Spleen (tissue), 11 donors: Measurements from ENCODE around the gene MYL4. TPM values are rescaled to one million over a fixed set of nuclear protein-coding genes. Genes with fewer than 3 reads are reported as not detected.
"Not testable (repeated sequence)": the region's sequence is repeated elsewhere in the genome, so short reads cannot be mapped to it uniquely, and the experiment has no call there.

Experiments used
- DNase-seq: peaks from one replicate; pipeline ENCODE4 v3.0.0-alpha.2; 2020
- H3K27ac ChIP-seq, 8 donors: fragments of 200-600 bp; sonication (generic) in 7 of 8; 1 replicate in 4 of 8; 2 replicates in 4 of 8; pipeline versions ENCODE4 v1.5.0 to v1.8.0; 2016 to 2021; ENCODE audit warnings: inconsistent platforms in 4 of 8, mild to moderate bottlenecking in 4 of 8, moderate library complexity in 1 of 8
- H3K27me3 ChIP-seq, 7 donors: fragments of 200-600 bp; sonication (generic) in 6 of 7; replicated peaks in 1 of 7; 1 replicate in 4 of 7; 2 replicates in 3 of 7; pipeline versions ENCODE4 v1.5.0 to v1.8.0; 2016 to 2021; ENCODE audit warnings: inconsistent platforms in 3 of 7, mild to moderate bottlenecking in 1 of 7
- H3K36me3 ChIP-seq, 6 donors: fragments of 200-600 bp; sonication (generic) in 5 of 6; 1 replicate in 4 of 6; 2 replicates in 2 of 6; pipeline versions ENCODE4 v1.5.0 to v1.8.0; 2016 to 2021; ENCODE audit warnings: inconsistent platforms in 2 of 6
- H3K4me1 ChIP-seq, 6 donors: fragments of 200-600 bp; sonication (generic) in 5 of 6; 1 replicate in 3 of 6; 2 replicates in 3 of 6; pipeline versions ENCODE4 v1.5.0 to v1.8.0; 2016 to 2021; ENCODE audit warnings: inconsistent platforms in 3 of 6
- H3K4me3 ChIP-seq, 8 donors: fragments of 200-600 bp; sonication (generic) in 7 of 8; 1 replicate in 4 of 8; 2 replicates in 4 of 8; pipeline versions ENCODE4 v1.5.0 to v1.8.0; 2016 to 2021; ENCODE audit warnings: inconsistent platforms in 4 of 8, mild to moderate bottlenecking in 4 of 8, moderate library complexity in 2 of 8
- H3K9me3 ChIP-seq, 8 donors: fragments of 200-600 bp; sonication (generic) in 7 of 8; 1 replicate in 4 of 8; 2 replicates in 4 of 8; pipeline versions ENCODE4 v1.5.0 to v1.8.0; 2016 to 2021; ENCODE audit warnings: inconsistent platforms in 4 of 8
- POLR2A ChIP-seq, 3 donors: fragments of 450-650 bp; IDR thresholded peaks; one replicate each; pipeline ENCODE4 v1.5.1; 2017; ENCODE audit warnings: antibody characterized with exemption in 3 of 3, mild to moderate bottlenecking in 1 of 3
- POLR2AphosphoS5 ChIP-seq, 3 donors: sonication (generic); formaldehyde crosslinking; IDR thresholded peaks; one replicate each; pipeline ENCODE4 v1.5.1; 2017; ENCODE audit warnings: antibody characterized with exemption in 3 of 3
- WGBS, 5 donors: extraction: QIAGEN DNeasy Blood & Tissue Kit in 3 of 5; methylation state at CpG; one replicate each; pipeline versions ENCODE4 v1.1.5 to v1.1.7; 2013 to 2018; 5-methylcytosine and 5-hydroxymethylcytosine counted together
- intact Hi-C: fragments of 100-400 bp; cut with DNase I; formaldehyde crosslinking; loops from one replicate; pipeline ENCODE4 v1.15.0; 2023; ENCODE audit warnings: low total_unique reads
- polyA plus RNA-seq, 3 donors: library from polyadenylated mRNA; stranded (reverse); fragments of 200-250 nt; gene quantifications; one replicate each; pipeline ENCODE4 v1.2.1, GENCODE V29; 2013
- total RNA-seq, 7 donors: library from RNA; depleted of rRNA in 3 of 7; stranded (reverse); fragments of >200 nt in 3 of 7; fragmentation: NEBNext Ultra II Directional in 4 of 7; extraction: Animal tissue kit (Norgen Biotek cat#: 25700) in 4 of 7; gene quantifications; one replicate each; pipeline versions ENCODE4 v1.1.0 to v1.2.1, GENCODE V29; 2016 to 2021
- TF ChIP-seq, protein P1 (sequence below), 11 experiments: fragments of 200-600 bp in 7 of 11; fragments of 450-650 bp in 4 of 11; sonication (generic) in 4 of 11; IDR thresholded peaks in 8 of 11; conservative IDR thresholded peaks in 3 of 11; 1 replicate in 7 of 11; 2 replicates in 4 of 11; pipeline versions ENCODE4 v1.4.0 to v1.8.0; 2016 to 2021; ENCODE audit warnings: antibody characterized with exemption in 11 of 11, inconsistent platforms in 4 of 11, mild to moderate bottlenecking in 1 of 11
- donor health status: healthy with polysubstance abuse.
- donor health status: DM: no; HTN: no; CAD: no; lungs with moderate emphysema.
- donor health status: DM: no; HTN: no; CAD: no.
- donor health status: Bipolar disorder and iron deficiency.
- donor health status: healthy.
- donor health status: DM: no; HTN: no; CAD: no.
- donor health status: DM: yes; HTN: yes; CAD: no.

MYL4 gene
- total and polyA plus RNA-seq, 10 donors: 0.39 to 8.3 (median 2.6) TPM

DNA sequence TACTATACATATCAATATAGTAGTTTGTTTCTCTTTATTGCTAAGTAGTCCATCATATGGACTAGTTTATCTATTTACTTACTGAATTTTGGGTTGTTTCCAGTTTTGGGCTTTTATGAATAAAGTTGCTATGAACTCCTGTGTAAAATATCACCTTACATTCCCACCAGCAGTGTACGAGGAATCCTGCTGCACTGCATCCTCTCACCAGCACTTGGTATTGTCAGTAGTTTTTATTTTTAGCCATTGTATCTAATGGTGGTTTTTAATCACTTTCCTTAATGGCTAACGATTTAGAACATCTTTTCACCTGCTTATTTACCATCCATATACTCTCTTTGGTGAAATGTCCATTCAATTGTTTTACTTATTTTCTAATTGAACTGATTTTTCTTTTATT is 44.0 kb upstream of the MYL4 start:
- intact Hi-C loops: no loop called here
- H3K4me1 ChIP-seq: peaks cover 7 to 36% (median 19%) of the 10 kb centered on the region in 6 donors
- no peak overlapping the region for H3K27ac ChIP-seq
- TF ChIP-seq, protein P1, sequence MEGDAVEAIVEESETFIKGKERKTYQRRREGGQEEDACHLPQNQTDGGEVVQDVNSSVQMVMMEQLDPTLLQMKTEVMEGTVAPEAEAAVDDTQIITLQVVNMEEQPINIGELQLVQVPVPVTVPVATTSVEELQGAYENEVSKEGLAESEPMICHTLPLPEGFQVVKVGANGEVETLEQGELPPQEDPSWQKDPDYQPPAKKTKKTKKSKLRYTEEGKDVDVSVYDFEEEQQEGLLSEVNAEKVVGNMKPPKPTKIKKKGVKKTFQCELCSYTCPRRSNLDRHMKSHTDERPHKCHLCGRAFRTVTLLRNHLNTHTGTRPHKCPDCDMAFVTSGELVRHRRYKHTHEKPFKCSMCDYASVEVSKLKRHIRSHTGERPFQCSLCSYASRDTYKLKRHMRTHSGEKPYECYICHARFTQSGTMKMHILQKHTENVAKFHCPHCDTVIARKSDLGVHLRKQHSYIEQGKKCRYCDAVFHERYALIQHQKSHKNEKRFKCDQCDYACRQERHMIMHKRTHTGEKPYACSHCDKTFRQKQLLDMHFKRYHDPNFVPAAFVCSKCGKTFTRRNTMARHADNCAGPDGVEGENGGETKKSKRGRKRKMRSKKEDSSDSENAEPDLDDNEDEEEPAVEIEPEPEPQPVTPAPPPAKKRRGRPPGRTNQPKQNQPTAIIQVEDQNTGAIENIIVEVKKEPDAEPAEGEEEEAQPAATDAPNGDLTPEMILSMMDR (IDR thresholded peaks at IDR 0.05 in 8 of 11, conservative IDR thresholded peaks at IDR 0.05 in 3 of 11): no peak
- TF ChIP-seq POLR2AphosphoS5 (IDR thresholded peaks at IDR 0.05) (no peak), POLR2A (IDR thresholded peaks at IDR 0.05) (no peak)
- H3K36me3 ChIP-seq: peaks cover 0 to 80% (median 30%) of the 10 kb centered on the region in 6 donors
- no peak overlapping the region for H3K4me3 ChIP-seq
- 75 to 85% (median 79%) methylated on average over 2 of the region's 2 CpGs for WGBS, 5 donors
- no peaks in the 10 kb centered on the region for H3K27me3 ChIP-seq
- no peak for DNase-seq
- no peaks in the 10 kb centered on the region for H3K9me3 ChIP-seq

DNA sequence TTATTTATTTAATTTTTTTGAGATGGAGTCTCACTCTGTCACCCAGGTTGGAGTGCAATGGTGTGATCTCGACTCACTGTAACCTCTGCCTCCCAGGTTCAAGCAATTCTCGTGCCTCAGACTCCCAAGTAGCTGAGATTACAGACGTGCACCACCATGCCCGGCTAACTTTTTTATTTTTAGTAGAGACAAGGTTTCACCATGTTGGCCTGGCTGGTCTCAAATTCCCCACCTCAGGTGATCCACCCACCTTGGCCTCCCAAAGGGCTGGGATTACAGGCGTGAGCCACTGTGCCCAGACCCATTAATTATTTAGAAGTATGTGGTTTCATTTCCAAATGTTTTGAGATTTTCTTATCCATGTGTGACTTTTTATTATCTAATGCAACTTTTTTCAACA is 42.3 kb upstream of the MYL4 start:
- H3K9me3 ChIP-seq, H3K27me3 ChIP-seq, intact Hi-C loops, H3K27ac ChIP-seq, DNase-seq, H3K4me3 ChIP-seq: not testable (repeated sequence)
- H3K36me3 ChIP-seq: peaks cover 0 to 83% (median 26%) of the 10 kb centered on the region in 6 donors
- H3K4me1 ChIP-seq: peaks cover 7 to 40% (median 17%) of the 10 kb centered on the region in 6 donors
- WGBS, 5 donors: 93 to 97% (median 95%) methylated on average over 5 of the region's 5 CpGs

DNA sequence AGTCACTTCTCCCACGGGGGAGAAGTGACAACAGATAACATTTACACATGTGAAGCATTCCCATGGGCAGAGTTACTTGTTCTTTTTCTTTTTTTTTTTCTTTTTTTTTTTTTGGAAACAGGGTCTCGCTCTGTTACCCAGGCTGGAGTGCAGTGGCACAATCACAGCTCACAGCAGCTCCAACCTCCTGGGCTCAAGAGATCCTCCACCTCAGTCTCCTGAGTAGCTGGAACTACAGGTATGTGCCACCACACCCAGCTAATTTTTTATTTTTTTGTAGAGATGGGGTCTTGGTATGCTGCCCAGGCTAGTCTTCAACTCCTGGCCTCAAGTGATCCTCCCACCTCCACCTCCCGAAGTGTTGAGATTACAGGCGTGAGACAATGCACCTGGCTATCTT is 40.3 kb upstream of the MYL4 start:
- peaks cover 0 to 87% (median 30%) of the 10 kb centered on the region in 6 donors for H3K36me3 ChIP-seq
- intact Hi-C loops, H3K27ac ChIP-seq, H3K27me3 ChIP-seq, DNase-seq, H3K4me3 ChIP-seq, H3K9me3 ChIP-seq: not testable (repeated sequence)
- 89 to 99% (median 97%) methylated on average over 4 of the region's 4 CpGs for WGBS, 5 donors
- peaks cover 0 to 39% (median 12%) of the 10 kb centered on the region in 6 donors for H3K4me1 ChIP-seq

DNA sequence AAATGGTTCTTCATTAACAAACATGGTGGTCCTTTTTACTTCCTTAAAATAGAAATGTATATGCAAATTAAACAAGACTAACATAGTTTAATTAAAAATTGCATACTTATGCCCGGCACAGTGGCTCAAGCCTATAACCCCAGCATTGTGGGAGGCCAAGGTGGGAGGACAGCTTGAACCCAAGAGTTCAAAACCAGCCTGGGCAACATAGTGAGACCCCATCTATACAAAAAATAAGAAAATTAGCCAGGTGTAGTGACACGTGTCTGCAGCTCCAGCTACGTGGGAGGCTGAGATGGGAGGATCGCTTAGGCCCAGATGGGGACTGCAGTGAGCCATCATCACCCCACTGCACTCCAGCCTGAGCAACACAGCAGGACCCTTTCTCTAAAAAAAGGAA is 38.4 kb upstream of the MYL4 start:
- intact Hi-C loops: no loop called here
- TF ChIP-seq POLR2A (IDR thresholded peaks at IDR 0.05) (no peak), POLR2AphosphoS5 (IDR thresholded peaks at IDR 0.05) (no peak)
- TF ChIP-seq, protein P1 (IDR thresholded peaks at IDR 0.05 in 8 of 11, conservative IDR thresholded peaks at IDR 0.05 in 3 of 11): no peak
- H3K27ac ChIP-seq: no peak overlapping the region
- no peak overlapping the region for H3K4me3 ChIP-seq
- no peaks in the 10 kb centered on the region for H3K27me3 ChIP-seq
- no peak for DNase-seq
- peaks cover 0 to 55% (median 24%) of the 10 kb centered on the region in 6 donors for H3K4me1 ChIP-seq
- H3K9me3 ChIP-seq: no peaks in the 10 kb centered on the region
- peaks cover 0 to 85% (median 33%) of the 10 kb centered on the region in 6 donors for H3K36me3 ChIP-seq
- 87 to 94% (median 93%) methylated on average over 4 of the region's 4 CpGs for WGBS, 5 donors

DNA sequence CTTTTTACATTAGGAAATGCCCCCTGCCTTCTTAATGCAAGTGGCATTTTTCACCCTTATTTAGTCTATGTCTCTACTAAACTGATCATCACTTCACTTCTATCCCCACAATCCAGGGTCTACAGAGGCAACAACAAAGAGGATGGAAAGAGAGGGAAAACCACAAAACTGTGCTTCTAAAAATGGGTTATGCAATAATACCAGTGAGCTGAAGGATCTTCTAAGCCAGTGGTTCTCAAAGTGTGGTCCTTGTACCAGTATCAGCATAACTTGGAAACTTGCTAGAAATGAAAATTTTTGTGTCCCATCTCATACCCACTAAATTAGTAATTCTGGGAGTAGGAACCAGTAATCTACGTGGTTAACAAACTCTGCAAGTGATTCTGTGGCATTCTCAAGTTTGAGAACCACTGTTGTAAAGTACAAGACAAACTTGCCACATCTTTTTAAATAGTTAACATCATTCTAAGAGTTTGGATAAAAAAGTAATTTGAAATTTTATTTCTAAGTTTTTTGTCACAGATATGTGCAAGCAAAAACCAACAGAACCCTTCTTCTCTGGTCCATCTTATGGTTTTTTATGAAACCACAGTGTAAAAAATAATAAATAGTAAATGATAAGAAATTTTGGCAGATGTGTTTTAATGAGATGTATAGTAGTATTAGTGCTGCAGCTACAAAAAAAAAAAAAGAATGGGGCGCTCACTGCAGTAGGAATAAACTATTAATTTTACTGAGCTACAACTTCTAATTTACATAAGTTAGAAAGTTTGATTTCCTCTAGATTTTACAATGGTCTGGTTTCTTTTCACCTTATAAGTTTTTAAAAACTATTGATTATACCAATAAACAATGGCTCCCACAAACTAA is 36.2 kb upstream of the MYL4 start:
- H3K27ac ChIP-seq: no peak overlapping the region
- H3K36me3 ChIP-seq: peaks cover 0 to 84% (median 29%) of the 10 kb centered on the region in 6 donors
- H3K4me1 ChIP-seq: peaks cover 0 to 77% (median 35%) of the 10 kb centered on the region in 6 donors
- WGBS, 5 donors: 78 to 92% (median 87%) methylated on average over 2 of the region's 2 CpGs
- no peak for DNase-seq
- H3K4me3 ChIP-seq: no peak overlapping the region
- intact Hi-C loops: no loop called here
- no peak for TF ChIP-seq POLR2AphosphoS5 (IDR thresholded peaks at IDR 0.05)
- no peak for TF ChIP-seq POLR2A (IDR thresholded peaks at IDR 0.05)
- TF ChIP-seq, protein P1 (IDR thresholded peaks at IDR 0.05 in 8 of 11, conservative IDR thresholded peaks at IDR 0.05 in 3 of 11): no peak
- H3K27me3 ChIP-seq: no peaks in the 10 kb centered on the region
- no peaks in the 10 kb centered on the region for H3K9me3 ChIP-seq

DNA sequence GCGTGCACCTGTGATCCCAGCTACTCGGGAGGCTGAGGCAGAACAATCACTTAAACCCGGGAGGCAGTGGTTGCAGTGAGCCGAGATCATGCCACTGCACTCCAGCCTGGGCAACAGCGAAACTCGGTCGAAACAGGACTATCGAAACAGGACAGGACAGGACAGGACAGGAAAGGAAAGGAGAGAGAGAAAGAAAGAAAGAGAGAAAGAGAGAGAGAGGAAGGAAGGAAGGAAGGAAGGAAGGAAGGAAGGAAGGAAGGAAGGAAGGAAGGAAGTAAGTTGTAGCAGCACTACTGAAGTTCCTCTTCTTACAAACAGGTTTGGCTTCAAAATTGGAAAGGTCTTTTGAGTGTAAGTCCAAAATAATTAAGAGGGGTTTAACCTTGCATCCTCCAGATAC is 34.3 kb upstream of the MYL4 start:
- intact Hi-C loops, DNase-seq, H3K27ac ChIP-seq, H3K27me3 ChIP-seq, H3K9me3 ChIP-seq, H3K4me3 ChIP-seq: not testable (repeated sequence)
- H3K36me3 ChIP-seq: peaks cover 5 to 84% (median 28%) of the 10 kb centered on the region in 6 donors
- 83 to 96% (median 92%) methylated on average over 8 of the region's 8 CpGs for WGBS, 5 donors
- H3K4me1 ChIP-seq: peaks cover 0 to 88% (median 41%) of the 10 kb centered on the region in 6 donors
